Thyroid gland (tissue), 4 donors: Measurements from ENCODE around the gene GALNTL6.

Experiments used
- CTCF ChIP-seq, 6 experiments: fragments of 200-600 bp in 3 of 6; fragments of 450-650 bp in 3 of 6; sonication (generic) in 3 of 6; IDR thresholded peaks; one replicate each; pipeline ENCODE4 v1.5.1; 2016 to 2019; ENCODE audit warnings: antibody characterized with exemption in 6 of 6, mild to moderate bottlenecking in 2 of 6, inconsistent platforms in 1 of 6, moderate library complexity in 1 of 6
- POLR2A ChIP-seq, 2 donors: fragments of 450-650 bp; IDR thresholded peaks; one replicate each; pipeline ENCODE4 v1.6.1; 2017; ENCODE audit warnings: antibody characterized with exemption in 2 of 2, mild to moderate bottlenecking in 2 of 2, moderate library complexity in 1 of 2

- no peak for TF ChIP-seq CTCF (IDR thresholded peaks at IDR 0.05)
- TF ChIP-seq POLR2A (IDR thresholded peaks at IDR 0.05), result no peak
These were observed 33.7 kb downstream of the GALNTL6 start for GRCh38 chr4:171846893-171847292.
